Duodenal mucosa (tissue), 2 donors: ENCODE measurements around the gene ATP6V0A1.
"Not testable (repeated sequence)": the region's sequence is repeated elsewhere in the genome, so short reads cannot be mapped to it uniquely, and the experiment has no call there.

ENCODE experiments used
- H3K27ac ChIP-seq: one replicate; pipeline ENCODE4 v1.7.0; 2013; ENCODE audit warnings: low read depth, low read length
- H3K27me3 ChIP-seq, 2 donors: one replicate each; pipeline ENCODE4 v1.7.0; 2013; ENCODE audit warnings: low read length in 2 of 2, control low read depth in 1 of 2; ENCODE audit not compliant: insufficient read depth in 2 of 2, control insufficient read depth in 1 of 2
- H3K36me3 ChIP-seq, 2 donors: one replicate each; pipeline ENCODE4 v1.7.0; 2013; ENCODE audit warnings: low read length in 2 of 2, control low read depth in 1 of 2; ENCODE audit not compliant: insufficient read depth in 2 of 2, control insufficient read depth in 1 of 2
- H3K4me1 ChIP-seq, 2 donors: one replicate each; pipeline ENCODE4 v1.7.0; 2013; ENCODE audit warnings: low read length in 2 of 2, control low read depth in 1 of 2; ENCODE audit not compliant: insufficient read depth in 2 of 2, control insufficient read depth in 1 of 2
- H3K4me3 ChIP-seq, 2 donors: one replicate each; pipeline ENCODE4 v1.7.0; 2013; ENCODE audit warnings: low read length in 2 of 2, low read depth in 1 of 2
- H3K9ac ChIP-seq, 2 donors: one replicate each; pipeline ENCODE4 v1.7.0; 2013; ENCODE audit warnings: low read length in 2 of 2, low read depth in 1 of 2
- H3K9me3 ChIP-seq, 2 donors: one replicate each; pipeline ENCODE4 v1.7.0; 2013; ENCODE audit warnings: low read length in 2 of 2, control low read depth in 1 of 2; ENCODE audit not compliant: control insufficient read depth in 1 of 2

The ATP6V0A1 gene

GRCh38 chr17:42537826-42538451 lies 79.3 kb downstream of the ATP6V0A1 start:
- Histone ChIP-seq H3K9me3 (no peaks in the 10 kb centered on the region), H3K4me3 (no peak overlapping the region), H3K4me1 (peaks cover 29 to 33% of the 10 kb centered on the region in 2 donors), H3K27ac (no peak overlapping the region), H3K9ac (no peak overlapping the region), H3K27me3 (no peaks in the 10 kb centered on the region), H3K36me3 (peaks cover 0 to 23% of the 10 kb centered on the region in 2 donors)

DNA sequence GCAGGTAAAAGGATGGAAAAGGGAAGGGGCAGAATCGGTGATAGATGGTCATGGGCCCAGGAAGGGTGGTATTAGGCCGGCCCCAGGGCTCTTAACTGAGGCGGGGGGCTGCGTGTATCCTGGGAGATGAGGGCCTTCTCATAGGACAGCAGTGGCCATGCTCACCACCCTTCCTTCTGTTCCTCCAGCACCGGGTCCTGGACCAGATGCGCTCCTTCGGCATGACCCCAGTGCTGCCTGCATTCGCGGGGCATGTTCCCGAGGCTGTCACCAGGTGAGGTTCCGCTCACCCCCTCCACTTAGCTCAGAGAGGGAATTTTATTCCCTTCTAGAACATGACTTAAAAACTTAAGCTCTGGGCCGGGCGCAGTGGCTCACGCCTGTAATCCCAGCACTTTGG lies 79.8 kb downstream of the ATP6V0A1 start:
- Histone ChIP-seq H3K4me1 (peaks cover 29 to 33% of the 10 kb centered on the region in 2 donors), H3K9ac (no peak overlapping the region), H3K27me3 (no peaks in the 10 kb centered on the region), H3K36me3 (peaks cover 0 to 28% of the 10 kb centered on the region in 2 donors), H3K4me3 (no peak overlapping the region), H3K27ac (no peak overlapping the region), H3K9me3 (no peaks in the 10 kb centered on the region)

DNA sequence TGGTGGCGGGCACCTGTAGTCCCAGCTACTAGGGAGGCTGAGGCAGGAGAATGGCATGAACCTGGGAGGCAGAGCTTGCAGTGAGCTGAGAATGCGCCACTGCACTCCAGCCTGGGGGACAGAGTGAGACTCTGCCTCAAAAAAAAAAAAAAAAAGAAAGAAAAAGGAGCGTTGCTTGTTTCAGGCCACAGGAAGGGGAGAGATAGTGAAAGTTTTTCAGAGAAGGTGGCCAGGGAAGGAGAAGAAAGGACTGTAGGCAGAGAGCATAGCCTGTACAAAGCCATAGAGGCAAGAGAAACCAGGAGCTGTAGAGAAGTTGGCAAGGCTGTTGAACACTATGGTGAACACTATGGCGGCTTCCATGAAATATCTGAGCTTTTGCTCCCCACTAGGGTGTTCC lies 81.9 kb downstream of the ATP6V0A1 start:
- Histone ChIP-seq H3K27ac (peak overlapping the region; percentile 17), H3K36me3 (peaks cover 0 to 36% of the 10 kb centered on the region in 2 donors), H3K4me1 (peaks cover 24 to 25% of the 10 kb centered on the region in 2 donors)
- H3K9me3 ChIP-seq, H3K27me3 ChIP-seq, H3K9ac ChIP-seq, H3K4me3 ChIP-seq: not testable (repeated sequence)

DNA sequence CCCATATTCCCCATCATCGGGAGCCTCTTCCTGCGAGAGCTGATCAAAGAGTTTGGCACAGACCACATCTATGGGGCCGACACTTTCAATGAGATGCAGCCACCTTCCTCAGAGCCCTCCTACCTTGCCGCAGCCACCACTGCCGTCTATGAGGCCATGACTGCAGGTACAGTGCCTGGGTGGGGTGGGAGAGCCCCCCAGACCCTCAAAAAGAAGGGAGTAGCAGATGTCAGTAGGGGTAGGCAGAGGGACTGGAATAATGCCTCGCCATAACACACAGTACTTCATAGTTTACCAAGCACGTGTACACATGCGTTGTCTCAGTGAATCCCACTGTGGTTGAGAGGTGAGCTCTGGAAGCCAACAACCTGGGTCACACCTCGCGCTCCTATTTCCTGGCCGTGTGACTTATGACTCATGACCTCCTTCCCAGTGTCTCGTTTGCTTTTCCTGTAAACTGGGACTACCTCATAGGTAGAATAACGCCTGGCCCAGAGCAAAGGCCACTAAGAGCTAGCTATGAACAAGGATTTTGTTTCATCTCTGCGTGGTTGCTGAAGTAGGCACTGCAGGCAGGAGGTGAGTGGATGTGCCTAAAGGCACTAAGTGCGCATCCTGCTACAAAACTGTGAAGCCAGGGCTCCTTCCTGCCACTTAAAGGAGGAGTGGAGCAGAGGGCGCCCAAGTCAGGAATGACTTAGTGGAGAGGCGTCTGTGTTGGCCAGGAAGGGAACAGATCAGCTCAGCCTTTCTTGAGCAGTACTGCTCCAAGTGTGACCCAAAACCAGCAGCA lies 82.6 kb downstream of the ATP6V0A1 start:
- Histone ChIP-seq H3K4me3 (no peak overlapping the region), H3K36me3 (peaks cover 0 to 36% of the 10 kb centered on the region in 2 donors), H3K4me1 (peaks cover 21% of the 10 kb centered on the region in 2 donors), H3K9me3 (no peaks in the 10 kb centered on the region), H3K27me3 (no peaks in the 10 kb centered on the region), H3K27ac (peak overlapping the region; percentile 39), H3K9ac (peak overlapping the region in 1 of 2 donors; percentile 29)

DNA sequence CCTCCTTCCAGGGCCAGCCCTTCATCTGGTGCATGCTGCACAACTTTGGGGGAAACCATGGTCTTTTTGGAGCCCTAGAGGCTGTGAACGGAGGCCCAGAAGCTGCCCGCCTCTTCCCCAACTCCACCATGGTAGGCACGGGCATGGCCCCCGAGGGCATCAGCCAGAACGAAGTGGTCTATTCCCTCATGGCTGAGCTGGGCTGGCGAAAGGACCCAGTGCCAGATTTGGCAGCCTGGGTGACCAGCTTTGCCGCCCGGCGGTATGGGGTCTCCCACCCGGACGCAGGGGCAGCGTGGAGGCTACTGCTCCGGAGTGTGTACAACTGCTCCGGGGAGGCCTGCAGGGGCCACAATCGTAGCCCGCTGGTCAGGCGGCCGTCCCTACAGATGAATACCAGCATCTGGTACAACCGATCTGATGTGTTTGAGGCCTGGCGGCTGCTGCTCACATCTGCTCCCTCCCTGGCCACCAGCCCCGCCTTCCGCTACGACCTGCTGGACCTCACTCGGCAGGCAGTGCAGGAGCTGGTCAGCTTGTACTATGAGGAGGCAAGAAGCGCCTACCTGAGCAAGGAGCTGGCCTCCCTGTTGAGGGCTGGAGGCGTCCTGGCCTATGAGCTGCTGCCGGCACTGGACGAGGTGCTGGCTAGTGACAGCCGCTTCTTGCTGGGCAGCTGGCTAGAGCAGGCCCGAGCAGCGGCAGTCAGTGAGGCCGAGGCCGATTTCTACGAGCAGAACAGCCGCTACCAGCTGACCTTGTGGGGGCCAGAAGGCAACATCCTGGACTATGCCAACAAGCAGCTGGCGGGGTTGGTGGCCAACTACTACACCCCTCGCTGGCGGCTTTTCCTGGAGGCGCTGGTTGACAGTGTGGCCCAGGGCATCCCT lies 84.8 kb downstream of the ATP6V0A1 start:
- Histone ChIP-seq H3K27me3 (no peaks in the 10 kb centered on the region), H3K27ac (no peak overlapping the region), H3K9me3 (no peaks in the 10 kb centered on the region), H3K4me1 (peaks cover 15 to 18% of the 10 kb centered on the region in 2 donors), H3K36me3 (peaks cover 0 to 30% of the 10 kb centered on the region in 2 donors), H3K4me3 (no peak overlapping the region), H3K9ac (no peak overlapping the region)

GRCh38 chr17:42544874-42545283 lies 86.2 kb downstream of the ATP6V0A1 start:
- H3K27ac ChIP-seq = no peak overlapping the region
- no peaks in the 10 kb centered on the region for H3K9me3 ChIP-seq
- peaks cover 15 to 27% of the 10 kb centered on the region in 2 donors for H3K4me1 ChIP-seq
- no peak overlapping the region for H3K9ac ChIP-seq
- no peak overlapping the region for H3K4me3 ChIP-seq
- peaks cover 0 to 21% of the 10 kb centered on the region in 2 donors for H3K36me3 ChIP-seq
- no peaks in the 10 kb centered on the region for H3K27me3 ChIP-seq

DNA sequence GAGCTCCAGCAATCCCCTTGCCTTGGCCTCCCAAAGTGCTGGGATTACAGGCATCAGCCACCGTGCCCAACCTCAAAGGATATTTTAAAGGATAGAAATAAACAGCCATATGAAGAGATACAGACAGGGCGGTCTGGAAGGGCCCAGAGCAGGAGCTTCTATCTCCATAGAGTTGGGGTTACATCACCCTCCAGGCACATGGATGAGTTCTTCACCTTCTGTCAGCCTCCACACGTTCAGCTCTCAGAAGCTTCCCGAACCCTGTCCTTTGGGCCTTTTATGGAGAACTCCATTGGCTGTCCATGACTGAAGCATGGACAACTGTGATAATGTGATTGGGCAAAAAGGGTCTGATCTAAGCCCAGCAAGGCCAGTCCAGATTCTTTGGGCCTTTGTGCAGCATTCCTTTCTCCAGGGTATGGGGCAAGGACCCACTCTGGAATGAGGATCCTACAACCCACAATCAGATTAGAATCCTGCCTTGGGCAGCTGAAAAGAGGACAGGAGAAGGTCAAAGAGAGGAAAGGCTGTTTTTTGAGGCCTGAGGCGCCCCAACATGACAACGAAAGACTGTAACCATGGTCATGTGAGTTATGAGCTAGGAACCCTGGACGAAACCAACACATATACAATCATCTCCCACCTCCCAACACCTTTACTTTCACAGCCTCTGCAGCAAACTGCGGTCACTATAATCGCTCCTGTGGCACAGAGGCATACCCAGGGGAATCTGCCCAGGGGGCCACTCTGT lies 87.3 kb downstream of the ATP6V0A1 start:
- H3K36me3 ChIP-seq = peaks cover 0 to 21% of the 10 kb centered on the region in 2 donors
- H3K9me3 ChIP-seq, H3K4me3 ChIP-seq, H3K27me3 ChIP-seq, H3K9ac ChIP-seq, H3K27ac ChIP-seq: not testable (repeated sequence)
- H3K4me1 ChIP-seq = peaks cover 12 to 24% of the 10 kb centered on the region in 2 donors

GRCh38 chr17:42547001-42547461 lies 88.4 kb downstream of the ATP6V0A1 start:
- peaks cover 0 to 17% of the 10 kb centered on the region in 2 donors for H3K36me3 ChIP-seq
- no peaks in the 10 kb centered on the region for H3K27me3 ChIP-seq
- H3K9me3 ChIP-seq = no peaks in the 10 kb centered on the region
- no peak overlapping the region for H3K27ac ChIP-seq
- no peak overlapping the region for H3K9ac ChIP-seq
- H3K4me3 ChIP-seq = no peak overlapping the region
- H3K4me1 ChIP-seq = peaks cover 3 to 14% of the 10 kb centered on the region in 2 donors

DNA sequence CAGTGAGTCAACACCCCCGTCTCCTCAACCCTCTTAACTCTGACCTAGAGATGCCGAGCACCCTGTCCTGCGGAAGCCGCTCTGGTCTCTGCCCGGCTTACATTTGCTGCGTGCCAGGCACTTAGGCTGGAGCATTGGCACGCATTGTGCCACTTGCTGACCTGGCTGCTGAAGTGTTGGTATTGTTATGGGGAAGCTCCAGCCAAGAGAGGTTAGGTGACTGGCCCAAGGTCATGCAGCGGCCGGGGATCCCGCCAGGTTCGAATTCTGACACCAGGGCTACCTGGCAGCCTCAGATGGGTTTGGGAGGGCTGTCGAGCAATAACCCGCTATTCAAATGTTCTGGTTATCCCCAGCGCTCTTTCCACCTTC lies 89.0 kb downstream of the ATP6V0A1 start:
- no peaks in the 10 kb centered on the region for H3K9me3 ChIP-seq
- H3K4me3 ChIP-seq = peak overlapping the region; percentile 47 to 48

More for the DNA sequence above, 89.0 kb downstream of the ATP6V0A1 start:
- Histone ChIP-seq H3K4me1 (peaks cover 3 to 14% of the 10 kb centered on the region in 2 donors), H3K9ac (peak overlapping the region in 1 of 2 donors; percentile 32), H3K36me3 (peaks cover 0 to 13% of the 10 kb centered on the region in 2 donors), H3K27me3 (no peaks in the 10 kb centered on the region), H3K27ac (no peak overlapping the region)
